HL-60/S4 treated with retinoic acid at 250 ng/mL for 4 days and 3 days (cell line): ENCODE measurements around the gene TRPV4.
"Not testable (repeated sequence)": the region's sequence is repeated elsewhere in the genome, so short reads cannot be mapped to it uniquely, and the experiment has no call there.

Experiments
- in situ Hi-C: fragments of 300-500 bp; cut with MboI; formaldehyde crosslinking; loops from 2 replicates; pipeline ENCODE4 v1.7.0; 2022; ENCODE audit warnings: low sequenced_read_pairs

The TRPV4 gene

DNA sequence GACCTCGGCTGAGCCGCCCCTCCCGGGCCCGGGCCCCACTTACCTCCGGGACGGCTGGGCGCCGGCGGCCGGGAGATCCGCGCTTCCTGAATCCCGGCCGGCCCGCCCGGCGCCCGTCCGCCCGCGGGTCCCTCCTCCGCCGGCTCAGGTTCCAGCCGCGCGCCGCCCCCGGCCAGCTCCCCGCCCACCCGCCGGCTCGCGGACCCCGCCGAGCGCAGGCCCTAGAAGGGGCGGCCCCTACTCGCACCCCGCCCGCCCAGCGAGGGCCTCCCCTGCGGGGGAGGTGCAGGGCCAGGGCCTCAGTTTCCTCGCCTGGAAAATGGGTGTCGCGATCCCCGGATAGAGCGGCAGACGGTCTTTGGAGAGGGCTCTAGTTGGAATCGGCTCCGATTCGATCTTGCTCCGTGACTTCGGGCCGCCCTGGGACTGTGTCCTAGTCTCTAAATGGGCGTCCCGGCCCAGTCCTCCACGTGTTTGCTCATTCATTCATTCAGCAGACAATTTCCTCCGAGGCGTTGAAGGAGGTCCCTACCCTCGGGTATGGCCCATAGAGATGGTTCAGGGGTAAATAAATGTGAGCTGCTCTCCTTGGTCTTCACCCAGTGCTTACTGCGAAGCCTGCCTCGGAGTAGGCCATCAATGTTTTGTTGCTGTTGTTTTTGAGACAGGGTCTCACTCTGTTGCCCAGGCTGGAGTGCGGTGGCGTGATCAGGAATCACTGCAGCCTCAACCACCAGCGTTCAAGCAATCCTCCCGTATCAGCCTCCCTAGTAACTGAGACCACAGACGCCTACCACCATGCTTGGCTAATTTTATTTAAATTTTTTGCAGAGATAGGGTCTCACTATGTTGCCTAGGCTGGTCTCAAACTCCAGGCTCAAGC is at the start of gene TRPV4:
Gene TRPV4, minus strand, starts transcription at position 92 of the 883 bp plus-strand sequence. CDS start 18,602 bp downstream, outside the sequence.
- in situ Hi-C loops: no loop called here

DNA sequence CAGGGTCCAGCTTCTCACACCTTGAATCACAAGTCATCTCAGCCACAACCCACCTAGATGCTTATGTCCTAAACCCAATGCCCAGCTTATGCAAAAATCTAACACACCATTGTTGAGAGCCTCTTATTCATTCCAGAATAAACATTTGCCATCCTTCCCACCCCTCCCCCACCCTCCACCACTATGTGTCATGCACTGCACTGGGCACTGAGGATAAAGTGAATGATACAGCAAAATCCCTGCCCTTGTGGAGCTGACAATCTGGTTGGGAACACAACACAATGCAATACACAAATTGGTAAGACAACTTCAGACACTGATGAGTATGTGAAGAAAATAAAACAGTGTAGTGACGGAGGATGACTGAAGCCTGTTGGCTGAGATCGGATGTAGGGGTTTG is 48.6 kb upstream of the TRPV4 start:
- in situ Hi-C loops: no loop called here

DNA sequence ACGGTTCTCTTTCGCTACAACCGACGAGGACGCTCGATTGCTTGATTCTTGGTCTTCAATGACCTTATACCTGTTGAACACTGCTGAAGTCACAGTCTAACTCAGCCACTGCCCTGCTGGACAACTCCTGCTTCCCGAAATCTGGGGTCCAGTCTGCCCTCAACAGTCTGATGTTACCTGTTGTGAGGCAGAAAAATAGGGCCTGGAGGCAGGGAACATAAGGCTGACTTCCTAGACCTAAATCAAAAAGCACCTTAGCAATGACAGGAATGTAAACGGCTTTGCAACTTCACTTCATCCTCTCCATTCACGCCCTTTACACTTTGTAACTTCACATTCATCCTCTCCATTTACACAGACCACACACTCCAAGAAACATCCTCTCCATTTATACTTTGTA is 47.7 kb upstream of the TRPV4 start:
- in situ Hi-C loops: no loop called here

DNA sequence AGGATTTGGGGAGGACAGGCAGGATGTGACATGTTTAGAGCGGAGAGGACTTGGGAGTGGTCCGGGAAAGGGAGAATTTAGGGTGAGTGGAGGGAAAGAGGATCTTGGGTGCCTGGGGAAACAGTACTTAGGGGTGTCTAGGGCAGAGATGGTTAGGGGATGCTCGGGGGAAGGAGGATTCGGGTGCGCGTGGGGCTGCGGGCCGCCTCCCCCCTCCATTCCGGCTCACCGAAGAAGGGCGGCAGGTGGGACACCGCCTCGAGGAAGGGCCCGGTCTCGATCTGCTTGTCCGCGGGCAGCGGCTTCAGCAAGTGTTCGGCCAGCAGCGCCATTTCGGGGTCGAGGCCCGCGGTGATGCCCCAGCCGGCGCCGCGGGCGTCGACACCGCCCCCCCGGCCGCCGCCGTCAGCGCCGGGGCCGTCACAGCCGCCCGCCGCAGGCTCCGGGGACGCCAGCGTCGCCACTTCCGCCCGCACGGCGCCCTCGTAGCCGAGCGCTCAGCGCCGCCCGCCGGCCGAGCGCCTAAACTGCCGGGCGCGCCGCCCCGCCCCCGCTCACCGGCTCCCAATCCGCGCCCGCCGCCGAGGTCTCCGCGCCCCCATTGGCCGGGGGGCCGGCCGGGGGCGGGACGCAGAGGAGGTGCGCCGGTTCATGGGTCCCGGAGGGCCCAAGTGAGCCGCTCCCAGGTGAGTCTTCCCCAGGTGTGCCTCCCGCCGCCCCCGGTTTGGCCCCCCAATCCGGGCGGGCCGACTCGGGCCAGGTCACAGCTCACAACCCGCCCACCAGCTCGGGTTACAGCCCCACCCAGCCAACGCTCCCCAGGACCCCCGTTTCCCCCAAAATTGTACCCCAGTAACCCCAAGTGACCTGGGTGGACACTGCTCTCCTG is 47.1 kb upstream of the TRPV4 start, which contains the start of gene GLTP:
Gene GLTP, minus strand, starts transcription at position 499 of the 889 bp plus-strand sequence. Its CDS starts 167 bp downstream, at position 332.
- in situ Hi-C loops: no loop called here

DNA sequence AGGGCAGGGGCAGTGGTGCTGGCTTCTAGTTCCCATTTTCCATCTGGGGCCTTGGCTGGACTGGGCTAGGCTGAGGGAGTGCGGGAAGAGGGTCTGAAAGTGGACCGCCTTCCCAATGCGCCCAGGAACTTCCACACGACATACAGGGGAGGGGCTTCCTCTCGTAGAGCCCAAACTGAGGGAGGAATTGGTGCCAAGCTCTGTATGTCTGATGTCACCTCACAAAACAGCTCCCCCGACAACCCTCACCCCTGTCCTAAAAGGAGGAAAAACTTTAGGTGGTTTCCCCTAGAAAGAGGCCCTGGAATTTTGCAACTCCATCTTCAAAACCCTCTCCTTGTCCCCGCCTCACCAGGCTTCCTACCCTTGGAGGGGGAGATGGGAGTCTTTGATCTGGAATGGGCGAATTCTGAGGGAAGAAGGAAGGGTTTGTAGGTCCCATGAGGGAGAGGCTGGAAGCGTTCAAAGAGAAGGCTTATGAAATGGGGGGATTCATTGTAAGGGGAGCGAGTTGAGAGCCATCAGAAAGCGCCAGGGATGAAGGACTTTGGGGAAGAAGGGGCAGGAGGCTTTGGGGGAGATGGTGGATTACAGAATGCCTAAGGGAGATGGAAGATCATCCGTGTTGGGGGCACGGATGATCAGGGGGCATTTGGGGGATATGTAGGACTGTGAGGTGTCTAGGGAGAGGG is 46.3 kb upstream of the TRPV4 start:
- in situ Hi-C loops: no loop called here

DNA sequence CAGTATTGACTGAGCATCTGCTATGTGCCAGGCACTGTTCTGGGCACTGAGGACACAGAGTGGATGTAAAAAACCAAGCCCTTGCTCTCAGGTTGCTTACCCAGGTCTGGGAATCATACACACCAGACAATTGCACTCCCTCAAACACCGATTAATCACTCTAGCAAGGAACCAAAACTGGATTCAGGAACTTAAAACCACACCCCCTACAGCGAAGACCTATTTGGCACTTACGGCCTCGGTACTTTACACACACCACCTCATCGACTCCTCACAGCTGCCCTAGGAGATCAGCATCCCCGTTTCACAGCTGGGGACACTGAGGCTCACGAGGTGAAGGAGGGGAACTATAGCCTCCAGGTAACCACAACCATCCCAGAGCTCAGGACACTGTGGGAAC is 45.6 kb upstream of the TRPV4 start:
- in situ Hi-C loops: no loop called here

DNA sequence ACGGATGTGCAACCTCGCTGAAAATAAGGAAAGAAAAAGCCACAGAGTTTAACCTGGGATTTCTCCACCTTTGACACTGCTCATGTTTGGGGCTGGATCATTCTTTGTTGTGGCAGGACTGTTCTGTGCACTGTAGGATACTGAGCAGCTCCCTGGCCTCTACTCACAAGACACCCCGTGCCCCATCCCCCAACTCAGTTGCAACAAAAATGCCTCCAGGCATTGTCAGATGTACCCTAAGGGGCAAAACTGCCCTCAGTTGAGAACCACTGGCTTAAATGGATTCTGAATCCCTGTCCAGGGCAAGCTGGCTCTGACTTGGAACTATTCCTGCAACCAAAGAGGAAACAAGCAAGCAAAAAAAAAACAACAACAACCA is 45.0 kb upstream of the TRPV4 start:
- in situ Hi-C loops: no loop called here

DNA sequence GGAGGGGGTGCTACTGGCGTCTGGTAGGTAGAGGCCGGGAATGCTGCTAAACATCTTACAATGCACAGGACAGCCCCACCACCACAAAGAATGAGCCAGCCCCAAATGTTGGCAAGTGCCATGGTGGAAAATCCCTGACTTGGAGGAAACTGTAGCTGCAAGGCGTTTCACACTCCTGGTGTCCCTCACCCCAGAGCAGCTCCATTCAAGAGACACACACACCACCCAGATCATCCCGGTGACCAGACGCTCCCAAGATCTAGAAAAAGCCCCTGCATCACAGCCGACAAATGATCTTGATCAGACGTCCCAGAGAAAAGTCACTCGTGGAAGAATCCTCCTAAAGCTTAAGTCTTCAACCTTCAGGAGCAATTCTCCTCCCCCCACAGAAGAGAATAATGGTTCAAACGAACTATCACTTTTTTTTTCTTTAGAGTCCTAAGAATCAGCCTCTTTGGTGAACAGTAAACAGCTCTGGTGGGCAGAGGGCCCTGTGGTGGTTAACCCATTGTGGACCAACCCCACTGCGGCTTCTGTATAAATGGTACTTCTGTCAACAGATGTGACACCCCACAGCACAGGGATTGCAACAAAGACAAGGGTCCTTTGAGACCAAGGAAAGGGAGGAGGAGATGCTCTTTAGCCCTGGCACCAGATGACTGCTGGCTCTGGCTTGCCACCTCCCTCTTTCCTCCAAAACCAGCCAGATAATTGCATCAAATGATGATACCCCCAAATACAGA is 44.5 kb upstream of the TRPV4 start:
- in situ Hi-C loops: no loop called here

DNA sequence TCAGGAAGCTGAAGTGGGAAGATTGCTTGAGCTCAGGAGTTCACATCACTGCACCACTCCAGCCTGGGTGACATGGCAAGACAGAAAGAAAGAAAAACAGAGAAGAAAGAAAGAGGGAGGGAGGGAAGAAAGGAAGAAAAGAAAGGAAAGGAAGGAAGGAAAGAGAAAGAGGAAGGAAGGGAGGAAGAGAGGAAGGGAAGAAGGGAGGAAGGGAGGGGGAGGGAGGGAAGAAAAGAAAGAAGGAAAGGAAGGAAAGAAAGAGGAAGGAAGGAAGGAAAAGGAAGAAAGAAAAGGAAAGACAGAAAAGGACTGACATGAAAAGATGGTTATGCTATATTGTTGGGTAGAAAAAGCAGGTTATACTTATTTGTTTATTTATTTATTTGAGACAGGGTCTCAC is 43.2 kb upstream of the TRPV4 start:
- in situ Hi-C loops: no loop called here

DNA sequence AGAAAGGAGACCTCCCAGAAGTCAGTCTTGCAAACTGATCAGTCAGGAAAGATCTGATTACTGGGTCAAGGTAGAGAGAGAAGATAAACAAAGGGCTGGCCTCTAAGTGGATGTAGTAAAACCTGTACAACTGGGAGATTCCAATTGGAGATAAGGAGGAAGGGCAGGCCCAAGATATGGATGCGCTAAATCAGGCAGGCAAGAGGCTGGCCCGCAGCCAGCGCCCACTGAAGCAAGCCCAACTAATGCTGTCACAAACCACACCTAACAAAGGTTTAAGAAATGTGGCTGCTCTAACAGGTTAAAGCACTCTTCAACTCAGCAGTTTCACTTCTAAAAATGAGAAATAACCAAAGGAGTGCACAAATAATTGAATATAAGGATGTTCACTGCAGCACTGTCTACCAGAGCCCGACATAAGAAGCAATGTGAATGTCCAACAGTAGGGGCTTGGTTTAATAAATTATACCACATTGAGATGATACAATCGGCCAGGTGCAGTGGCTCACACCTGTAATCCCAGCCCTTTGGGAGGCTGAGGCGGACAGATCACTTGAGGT is 42.5 kb upstream of the TRPV4 start:
- in situ Hi-C loops: no loop called here

DNA sequence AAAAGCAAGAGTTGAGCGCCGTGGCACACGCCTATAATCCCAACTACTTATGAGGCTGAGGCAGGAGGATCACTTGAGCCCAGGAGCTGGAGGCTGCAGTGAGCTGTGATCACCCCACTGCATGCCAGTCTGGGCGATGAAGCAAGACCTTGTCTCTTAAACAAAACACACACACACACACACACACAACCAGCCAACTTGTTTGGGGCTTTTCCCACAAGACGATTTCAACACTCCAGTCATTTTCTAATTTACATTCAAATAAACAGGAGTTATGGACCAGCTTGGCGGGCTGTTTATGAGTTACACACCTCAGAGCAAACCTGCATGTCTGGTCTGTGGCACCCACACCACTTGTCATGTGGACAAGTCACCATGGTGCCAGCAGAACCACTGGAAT is 40.5 kb upstream of the TRPV4 start:
- in situ Hi-C loops: no loop called here

DNA sequence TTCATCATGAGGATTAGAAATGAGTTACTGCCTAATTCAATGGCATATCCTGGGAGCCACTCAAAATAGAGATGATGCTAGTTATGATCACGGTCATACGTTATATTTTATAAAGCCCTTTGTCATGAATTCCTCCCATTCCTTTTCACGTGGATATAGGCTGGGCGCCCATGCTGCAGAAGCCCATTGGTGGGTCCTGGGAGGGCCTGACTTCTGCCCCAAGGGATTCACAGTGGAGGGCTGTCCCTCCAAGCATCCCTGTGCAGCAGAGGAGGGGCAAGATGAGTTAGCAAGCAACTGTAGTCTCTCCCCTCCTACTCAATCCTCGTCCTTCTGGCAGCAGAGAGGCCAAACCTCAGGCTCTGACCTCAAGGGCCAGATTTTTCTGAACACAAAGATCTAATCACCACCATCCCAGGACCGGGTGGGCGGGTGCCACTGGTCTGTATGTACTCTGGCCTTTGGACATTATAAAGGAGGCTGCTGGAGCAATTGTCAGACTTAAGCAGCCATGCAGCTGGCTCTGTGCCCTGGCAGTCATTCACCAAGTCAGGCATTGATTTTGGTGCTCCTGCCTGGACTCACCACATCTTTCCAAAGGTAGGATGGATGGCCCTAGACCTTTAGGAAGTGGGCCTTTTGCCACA is 38.6 kb upstream of the TRPV4 start:
- in situ Hi-C loops: no loop called here

DNA sequence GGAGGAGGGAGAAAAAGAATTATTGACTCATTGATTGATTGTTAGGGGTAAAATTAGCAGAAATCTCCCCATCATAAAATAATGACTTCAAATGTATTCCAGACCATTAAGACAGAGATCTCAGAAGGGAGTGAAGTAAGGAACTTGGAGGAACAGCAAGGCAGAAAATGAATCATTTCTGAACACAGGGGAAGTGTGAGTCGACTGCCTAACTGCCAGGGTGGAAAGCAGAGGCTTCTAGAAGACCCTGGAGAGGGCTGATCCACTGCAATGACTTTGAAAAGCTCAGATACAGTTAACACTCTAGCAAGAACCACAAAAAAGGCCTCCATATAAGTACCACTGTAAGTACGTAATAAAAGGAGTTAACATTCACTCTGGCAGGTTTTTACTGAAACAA is 37.5 kb upstream of the TRPV4 start:
- in situ Hi-C loops: no loop called here

DNA sequence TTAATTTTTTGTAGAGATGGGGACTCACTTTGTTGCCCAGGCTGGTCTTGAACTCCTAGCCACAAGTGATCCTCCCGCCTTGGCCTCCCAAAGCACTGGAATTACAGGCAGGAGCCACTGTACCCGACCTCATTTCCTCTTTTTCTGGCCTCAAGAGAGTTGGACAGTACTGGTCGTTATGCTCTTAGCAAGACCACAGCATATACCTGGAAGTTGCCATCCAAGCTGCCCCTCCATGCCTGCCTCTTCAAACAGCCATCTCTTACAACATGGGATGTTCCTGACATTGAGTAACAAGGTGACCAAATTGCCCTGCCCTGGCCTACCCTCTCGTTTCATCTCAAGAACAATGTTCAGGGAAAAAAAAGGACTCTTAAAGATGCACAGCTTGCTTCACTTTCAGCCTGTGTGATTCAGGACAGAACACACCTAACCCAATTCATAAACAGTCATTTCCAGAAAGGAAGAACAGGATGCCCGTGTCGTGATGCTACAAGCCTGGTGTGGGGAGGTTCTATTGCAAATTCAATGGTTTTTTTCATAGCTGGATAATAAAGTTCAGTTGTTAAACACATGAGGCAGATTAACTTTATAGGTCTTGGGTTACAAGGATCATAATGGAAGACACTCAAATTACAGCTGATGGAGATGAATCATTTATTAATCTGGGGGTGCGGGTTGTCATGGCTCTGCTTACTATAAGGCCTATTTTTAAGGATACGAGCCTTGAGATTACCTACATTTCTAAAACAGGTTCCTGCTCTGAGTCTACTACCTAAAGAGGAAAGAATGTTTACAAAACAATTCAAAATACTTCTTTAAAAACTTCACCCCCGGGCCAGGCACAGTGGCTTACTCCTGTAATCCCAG is 35.2 kb upstream of the TRPV4 start:
- in situ Hi-C loops: no loop called here

DNA sequence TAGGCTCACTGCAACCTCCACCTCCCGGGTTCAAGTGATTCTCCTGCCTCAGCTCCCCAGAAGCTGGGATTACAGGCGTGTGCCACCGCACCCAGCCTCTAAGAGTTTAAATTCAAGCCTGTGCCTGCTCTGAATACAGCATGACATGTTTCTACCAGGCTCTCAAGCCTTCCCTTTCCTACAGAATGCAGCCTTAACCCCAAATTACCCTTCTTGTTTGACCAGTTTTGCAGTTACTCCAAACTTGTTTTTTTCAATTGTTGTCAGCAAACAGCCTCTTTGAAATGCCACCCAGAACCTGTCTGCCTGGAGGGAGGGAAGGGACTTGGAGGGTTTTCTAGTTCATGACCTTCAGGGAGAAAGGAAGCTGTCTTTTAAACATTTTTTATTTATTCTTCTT is 31.7 kb upstream of the TRPV4 start:
- in situ Hi-C loops: no loop called here

DNA sequence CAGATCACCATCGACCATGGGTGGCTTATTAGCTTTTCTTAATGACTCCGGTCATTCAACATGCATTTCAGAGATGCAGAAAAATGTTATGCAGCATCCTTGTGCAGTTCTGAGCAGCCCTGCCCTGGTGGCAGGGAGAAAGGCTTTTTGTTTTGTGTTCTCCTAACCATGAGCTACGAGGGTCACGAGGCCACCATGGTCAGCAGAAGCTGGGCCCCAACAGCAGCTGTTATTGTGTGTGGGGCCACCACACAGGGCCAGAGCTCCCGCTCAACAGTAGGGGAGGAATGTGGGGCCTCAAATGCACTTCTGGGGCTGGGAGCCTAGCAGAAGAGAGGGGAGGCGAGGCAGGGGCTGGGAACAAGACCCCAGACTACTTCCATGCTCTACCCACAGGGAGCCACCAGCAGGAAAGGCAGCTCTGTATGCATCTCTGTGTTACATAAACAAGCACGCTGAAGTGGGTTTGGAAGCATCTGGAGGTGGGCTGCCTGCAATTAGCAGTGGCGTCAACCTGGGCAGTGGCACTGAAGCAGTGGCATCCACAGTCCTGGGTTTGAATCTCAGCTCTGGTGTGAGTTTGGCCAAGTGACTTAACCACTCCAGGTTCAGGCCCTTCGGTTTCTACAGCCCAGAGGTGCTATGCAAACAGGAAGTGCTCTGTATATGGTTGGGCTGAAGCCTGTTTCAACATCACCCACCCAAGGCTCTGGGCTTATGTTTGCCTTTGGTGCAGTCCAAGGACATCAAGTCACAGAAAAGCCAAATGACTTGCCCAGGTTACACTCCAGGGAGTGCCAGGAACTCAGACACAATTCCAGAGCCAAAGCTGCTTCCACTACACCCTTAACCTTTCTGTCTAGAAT is 30.9 kb upstream of the TRPV4 start:
- in situ Hi-C loops: no loop called here

DNA sequence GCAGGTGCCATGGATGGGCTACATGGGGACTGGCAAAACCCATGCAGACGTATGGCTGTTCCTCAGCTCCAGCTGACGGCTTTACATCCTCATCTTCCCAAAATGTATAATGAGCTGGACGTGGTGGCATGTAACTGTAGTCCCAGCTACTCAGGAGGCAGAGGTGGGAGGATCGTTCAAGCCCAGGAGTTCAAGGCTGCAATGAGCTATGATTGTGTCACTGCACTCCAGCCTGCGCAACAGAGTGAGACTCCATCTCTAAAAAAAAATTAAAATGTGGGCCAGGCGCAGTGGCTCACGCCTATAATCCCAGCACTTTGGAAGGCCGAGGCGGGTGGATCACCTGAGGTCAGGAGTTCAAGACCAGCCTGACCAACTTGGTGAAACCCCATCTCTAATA is 29.3 kb upstream of the TRPV4 start:
- in situ Hi-C loops: not testable (repeated sequence)
